SJSA1 (cell line): ENCODE data around the gene DGKG. TPM values are rescaled to one million over a fixed set of nuclear protein-coding genes. Genes with fewer than 3 reads are reported as not detected.
A peak's percentile ranks its signal among the peaks of the same experiment; 100 is the strongest.

Experiments used
- DNase-seq, 2 experiments: peaks; one replicate each; pipeline ENCODE4 v3.0.0-alpha.2; 2015 to 2020; ENCODE audit warnings: low spot score in 2 of 2, low read depth in 1 of 2
- H3K27ac ChIP-seq: fragments of 250-450 bp; sonication (Bioruptor Pico); 2 replicates; pipeline ENCODE4 v1.5.1; 2020; ENCODE audit warnings: mild to moderate bottlenecking, moderate library complexity
- H3K27me3 ChIP-seq: fragments of 250-450 bp; sonication (Bioruptor Pico); replicated peaks from 2 replicates; pipeline ENCODE4 v1.5.1; 2020; ENCODE audit warnings: mild to moderate bottlenecking, moderate library complexity
- H3K36me3 ChIP-seq: fragments of 250-450 bp; sonication (Bioruptor Pico); 2 replicates; pipeline ENCODE4 v1.5.1; 2020; ENCODE audit warnings: mild to moderate bottlenecking
- H3K4me1 ChIP-seq: fragments of 250-450 bp; sonication (Bioruptor Pico); replicated peaks from 2 replicates; pipeline ENCODE4 v1.6.1; 2021; ENCODE audit warnings: mild to moderate bottlenecking
- H3K4me3 ChIP-seq: fragments of 250-450 bp; sonication (Bioruptor Pico); 2 replicates; pipeline ENCODE4 v1.5.1; 2020; ENCODE audit warnings: mild to moderate bottlenecking
- H3K9me3 ChIP-seq: fragments of 250-450 bp; sonication (Bioruptor Pico); replicated peaks from 2 replicates; pipeline ENCODE4 v1.5.1; 2020; ENCODE audit warnings: mild to moderate bottlenecking
- total RNA-seq: library from RNA; depleted of rRNA; stranded (reverse); fragments of >200 nt; shearing (Covaris generic); gene quantifications from 2 replicates; pipeline ENCODE4 v1.2.3, GENCODE V29; 2014

The DGKG gene
- total RNA-seq, 1 experiment from 2014 or later, result 0.97 TPM

DNA sequence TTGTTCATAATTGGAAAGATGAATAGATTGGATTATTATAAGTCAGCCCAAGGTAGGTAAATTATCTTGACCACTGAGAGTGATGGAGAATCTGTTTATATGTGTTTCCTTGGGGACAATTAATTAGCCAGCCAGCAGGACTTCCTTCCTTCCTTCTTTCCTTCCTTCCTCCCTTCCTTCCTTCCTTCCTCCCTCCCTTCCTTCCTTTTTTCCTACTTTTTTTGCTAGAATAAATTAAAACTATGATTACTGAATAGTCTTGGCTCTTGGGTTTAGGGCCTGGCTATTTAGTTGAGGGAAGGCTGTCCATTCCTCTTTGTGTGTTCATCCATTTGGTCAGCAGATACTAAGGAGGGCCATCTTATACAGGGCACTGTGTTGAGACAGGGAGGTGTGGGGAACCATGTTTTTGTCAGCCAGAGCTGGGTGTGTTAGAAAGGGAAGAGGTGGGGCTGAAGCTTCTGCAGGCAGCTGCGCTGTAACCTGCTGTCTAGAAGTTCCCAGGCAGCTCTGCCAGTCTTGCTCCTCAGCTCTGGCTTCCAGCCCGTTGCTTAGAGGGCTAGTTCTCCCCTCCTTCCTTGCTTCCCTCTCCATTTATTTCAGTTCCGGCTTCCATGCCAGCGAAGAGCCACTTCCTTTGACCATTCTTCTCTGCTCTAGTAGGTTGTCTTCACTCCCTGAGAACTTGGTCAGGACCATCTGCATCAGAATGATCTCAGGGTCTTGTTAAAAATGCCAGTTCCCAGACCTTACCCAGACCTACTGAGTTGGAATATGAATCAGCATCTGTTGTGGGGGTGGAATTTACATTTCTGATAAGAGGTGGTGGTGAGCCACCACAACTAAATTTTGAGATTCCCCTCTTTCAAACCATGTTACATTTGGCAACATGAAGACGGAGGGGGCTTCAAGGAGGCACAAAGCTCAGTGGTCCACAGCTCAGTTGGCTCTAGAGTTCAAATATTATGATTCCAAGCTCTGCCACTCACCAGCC is 113.9 kb downstream of the DGKG start:
- Histone ChIP-seq H3K9me3 (no peaks in the 10 kb centered on the region), H3K4me1 (no peaks in the 10 kb centered on the region), H3K4me3 (no peak overlapping the region), H3K27me3 (no peaks in the 10 kb centered on the region), H3K27ac (no peak overlapping the region), H3K36me3 (no peaks in the 10 kb centered on the region)
- no peak for DNase-seq

- Histone ChIP-seq H3K27ac (no peak overlapping the region), H3K9me3 (no peaks in the 10 kb centered on the region), H3K4me1 (no peaks in the 10 kb centered on the region)
These were observed 115.1 kb downstream of the DGKG start for GRCh38 chr3:186246941-186247340.

DNA sequence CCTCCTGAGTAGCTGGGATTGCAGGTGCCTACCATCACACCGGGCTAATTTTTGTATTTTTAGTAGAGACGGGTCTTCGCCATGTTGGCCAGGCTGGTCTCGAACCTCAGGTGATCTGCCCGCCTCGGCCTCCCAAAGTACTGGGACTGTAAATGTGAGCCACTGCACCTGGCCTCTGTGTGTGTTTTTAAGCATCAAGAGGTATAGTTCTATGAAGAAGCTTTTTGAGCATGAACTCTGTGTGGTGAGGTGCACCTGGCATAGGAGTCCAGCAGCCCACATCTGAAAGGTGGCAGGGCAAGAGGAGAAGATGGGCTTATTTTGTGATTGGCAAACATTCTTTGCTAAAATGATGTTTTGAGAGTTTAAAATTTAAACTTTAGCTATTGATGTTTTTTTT is 118.0 kb downstream of the DGKG start:
- H3K27ac ChIP-seq, result no peak overlapping the region
- no peaks in the 10 kb centered on the region for H3K36me3 ChIP-seq
- no peak for DNase-seq
- no peaks in the 10 kb centered on the region for H3K27me3 ChIP-seq
- H3K9me3 ChIP-seq, result no peaks in the 10 kb centered on the region
- H3K4me1 ChIP-seq, result no peaks in the 10 kb centered on the region
- H3K4me3 ChIP-seq, result no peak overlapping the region

More at GRCh38 chr3:186246941-186247340, 115.1 kb downstream of the DGKG start:
- no peaks in the 10 kb centered on the region for H3K36me3 ChIP-seq
- no peaks in the 10 kb centered on the region for H3K27me3 ChIP-seq
- no peak for DNase-seq
- H3K4me3 ChIP-seq, result no peak overlapping the region

DNA sequence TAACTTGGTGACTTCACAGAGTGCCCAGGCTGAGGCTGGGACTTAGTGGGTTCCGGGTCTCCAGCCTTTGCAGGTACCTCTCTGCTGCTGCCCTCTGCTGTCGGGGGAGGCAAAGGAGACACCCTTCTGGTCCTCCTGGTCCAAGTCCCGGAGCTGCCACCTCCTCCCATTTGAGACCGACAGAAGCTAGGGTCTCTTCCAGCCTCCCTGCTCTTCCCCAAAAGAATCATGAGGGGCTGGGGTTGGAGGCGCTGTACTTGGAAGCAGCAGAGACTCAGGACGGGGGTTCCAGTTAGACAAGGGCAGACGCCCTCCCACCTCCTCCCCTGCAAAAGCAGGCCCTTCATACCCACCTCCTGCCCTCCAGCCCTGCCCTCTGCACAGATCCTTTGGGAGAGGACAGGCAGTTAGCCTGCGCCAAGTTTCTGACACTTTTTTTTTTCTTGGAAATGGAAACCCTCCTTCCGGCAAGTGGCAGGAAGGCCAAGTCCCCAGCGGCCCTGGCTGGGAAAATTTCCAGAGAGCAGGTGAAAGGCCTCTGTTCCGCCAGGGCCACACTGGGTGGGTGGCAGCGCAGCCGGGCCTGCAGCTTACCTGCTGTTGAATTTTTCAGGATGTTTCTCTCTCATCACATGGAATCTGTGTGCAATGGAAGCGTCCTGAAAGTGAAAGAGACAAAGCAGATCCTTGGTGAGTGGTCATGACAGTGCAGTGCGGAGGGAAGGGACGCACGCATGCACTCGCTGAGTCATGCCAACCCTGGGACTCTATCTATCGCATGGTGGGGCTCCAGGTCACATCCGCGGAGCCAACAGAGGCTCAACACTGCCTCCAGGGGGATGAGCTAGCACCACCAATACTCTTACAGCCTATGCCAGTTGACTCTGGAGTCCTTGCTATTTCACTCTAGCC is 119.9 kb downstream of the DGKG start:
- H3K27ac ChIP-seq, result no peak overlapping the region
- H3K4me1 ChIP-seq, result no peaks in the 10 kb centered on the region
- no peak overlapping the region for H3K4me3 ChIP-seq
- H3K27me3 ChIP-seq, result no peaks in the 10 kb centered on the region
- DNase-seq, result peak; percentile 25 to 64
- H3K36me3 ChIP-seq, result no peaks in the 10 kb centered on the region
- H3K9me3 ChIP-seq, result no peaks in the 10 kb centered on the region

GRCh38 chr3:186239321-186239720 is 122.7 kb downstream of the DGKG start:
- Histone ChIP-seq H3K36me3 (no peaks in the 10 kb centered on the region), H3K4me3 (no peak overlapping the region), H3K27ac (no peak overlapping the region), H3K27me3 (no peaks in the 10 kb centered on the region), H3K4me1 (no peaks in the 10 kb centered on the region), H3K9me3 (no peaks in the 10 kb centered on the region)
- no peak for DNase-seq

- no peak overlapping the region for H3K27ac ChIP-seq
- no peak overlapping the region for H3K4me3 ChIP-seq
- H3K36me3 ChIP-seq, result no peaks in the 10 kb centered on the region
- no peaks in the 10 kb centered on the region for H3K4me1 ChIP-seq
- no peaks in the 10 kb centered on the region for H3K9me3 ChIP-seq
- DNase-seq, result no peak
- H3K27me3 ChIP-seq, result no peaks in the 10 kb centered on the region
These were observed 124.1 kb downstream of the DGKG start for GRCh38 chr3:186237915-186238314.

DNA sequence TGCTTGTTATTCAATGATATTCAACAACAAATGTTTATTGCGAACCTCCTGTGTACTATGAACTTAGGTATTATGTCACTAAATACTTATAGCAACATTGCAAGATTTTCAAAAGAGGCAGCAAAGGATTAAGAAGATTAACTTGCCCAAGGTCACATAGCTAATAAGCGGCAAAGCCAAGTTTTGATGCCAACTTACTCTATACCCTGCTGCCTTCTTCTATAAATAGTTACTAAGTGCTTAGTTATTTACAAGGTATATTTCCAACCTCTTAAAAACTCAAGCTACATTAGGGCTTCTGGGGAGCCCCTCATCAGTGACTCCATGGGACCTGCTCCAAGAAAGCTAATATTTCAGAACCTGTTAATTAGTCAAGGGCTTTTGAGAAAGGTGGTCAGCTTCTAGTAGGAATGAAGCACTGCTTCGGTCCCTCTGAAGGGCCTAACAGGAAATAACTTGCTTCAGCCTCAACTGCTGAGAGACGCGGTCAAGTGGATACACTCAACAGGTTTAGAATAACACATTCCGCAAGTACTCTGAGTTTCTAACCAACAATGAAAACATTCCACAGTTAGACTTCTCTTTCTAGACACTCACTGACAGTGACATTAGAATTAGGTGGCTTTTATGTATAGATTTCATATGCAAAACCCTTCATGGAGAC is 125.5 kb downstream of the DGKG start:
- no peaks in the 10 kb centered on the region for H3K4me1 ChIP-seq
- no peaks in the 10 kb centered on the region for H3K9me3 ChIP-seq
- H3K27ac ChIP-seq, result no peak overlapping the region
- no peaks in the 10 kb centered on the region for H3K36me3 ChIP-seq
- DNase-seq, result no peak
- no peak overlapping the region for H3K4me3 ChIP-seq
- no peaks in the 10 kb centered on the region for H3K27me3 ChIP-seq

DNA sequence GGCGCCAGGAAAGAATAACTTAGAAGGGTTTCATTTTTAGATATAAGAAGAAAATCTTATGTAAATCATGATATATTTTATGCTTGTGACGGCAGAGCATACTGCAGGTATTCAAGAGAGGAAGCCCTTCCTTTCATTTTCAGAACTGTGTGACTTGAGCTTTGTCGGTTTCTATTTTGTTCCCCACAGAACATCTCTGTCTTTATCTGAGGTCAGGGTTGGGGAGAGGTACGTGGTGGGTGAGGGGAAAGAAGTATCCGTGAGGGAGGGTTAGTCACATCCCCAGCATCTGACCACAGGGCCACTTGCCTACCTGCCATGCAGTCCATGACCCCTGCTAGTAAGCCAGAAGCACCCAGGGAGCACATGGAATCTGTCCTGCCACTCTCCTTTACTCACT is 126.5 kb downstream of the DGKG start:
- Histone ChIP-seq H3K4me3 (no peak overlapping the region), H3K27ac (no peak overlapping the region), H3K36me3 (no peaks in the 10 kb centered on the region), H3K27me3 (no peaks in the 10 kb centered on the region), H3K4me1 (no peaks in the 10 kb centered on the region), H3K9me3 (no peaks in the 10 kb centered on the region)
- DNase-seq, result no peak

DNA sequence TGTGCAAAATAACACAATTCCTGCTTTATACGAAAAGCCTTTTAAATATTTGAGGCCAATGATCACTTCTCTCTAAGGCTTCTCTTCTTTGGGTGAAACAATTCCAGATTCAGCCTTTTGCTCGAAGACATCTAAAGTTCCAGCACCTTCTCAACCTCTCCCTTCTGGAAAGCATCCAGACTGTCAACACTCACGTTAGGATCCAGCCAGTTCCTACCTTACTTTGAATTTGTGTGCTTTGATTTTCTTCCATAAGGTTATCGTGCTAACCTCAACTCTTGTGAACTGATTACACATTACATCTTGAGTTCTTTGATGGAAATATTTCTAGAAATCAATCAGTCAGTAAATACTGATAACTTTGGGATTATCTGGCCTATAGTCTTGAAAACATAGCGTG is 127.9 kb downstream of the DGKG start:
- Histone ChIP-seq H3K9me3 (no peaks in the 10 kb centered on the region), H3K4me1 (no peaks in the 10 kb centered on the region), H3K4me3 (no peak overlapping the region), H3K27ac (no peak overlapping the region), H3K36me3 (no peaks in the 10 kb centered on the region), H3K27me3 (no peaks in the 10 kb centered on the region)
- no peak for DNase-seq

DNA sequence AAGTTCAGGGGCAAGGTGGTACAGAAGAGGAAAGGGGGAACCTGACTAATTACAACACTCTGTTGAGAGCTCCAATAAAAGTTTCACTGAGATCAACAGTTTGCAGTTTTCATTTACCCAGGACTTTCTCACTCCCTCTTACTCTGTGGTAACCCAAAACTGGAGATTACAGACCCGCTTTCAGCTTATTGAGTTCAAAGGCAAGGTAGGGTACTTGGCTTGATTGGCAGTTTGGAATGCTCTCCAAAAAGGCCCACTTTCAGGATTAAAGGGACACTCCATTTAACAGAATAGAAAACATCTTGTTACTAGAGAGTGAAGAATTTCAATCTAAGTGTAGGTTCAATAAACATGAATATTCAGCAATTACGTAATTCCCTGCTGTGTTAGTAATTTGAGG is 135.6 kb downstream of the DGKG start:
- Histone ChIP-seq H3K9me3 (no peaks in the 10 kb centered on the region), H3K4me1 (no peaks in the 10 kb centered on the region), H3K27ac (no peak overlapping the region), H3K4me3 (no peak overlapping the region), H3K36me3 (no peaks in the 10 kb centered on the region), H3K27me3 (no peaks in the 10 kb centered on the region; the same call in 1 of the 2 replicates)
- no peak for DNase-seq

DNA sequence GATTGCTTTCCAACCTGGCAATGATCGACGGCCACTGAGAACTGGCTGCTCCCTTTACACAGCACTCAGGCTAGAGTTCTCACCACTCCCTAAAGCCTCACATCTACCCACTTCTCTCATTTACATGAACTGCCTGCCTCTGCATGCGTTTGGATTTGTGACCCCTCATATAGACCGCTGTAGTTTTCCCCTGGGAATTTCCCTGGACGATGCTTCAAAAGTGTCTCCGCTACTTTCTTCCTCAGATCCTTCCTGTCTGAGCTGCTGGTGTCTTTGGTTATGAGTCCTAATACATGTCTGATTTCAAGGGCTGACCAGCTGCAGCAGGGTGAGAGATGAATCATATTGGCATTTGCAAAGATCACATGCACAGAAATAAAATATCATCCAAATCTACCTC is 136.4 kb downstream of the DGKG start:
- H3K4me1 ChIP-seq, result no peaks in the 10 kb centered on the region
- DNase-seq, result no peak
- H3K4me3 ChIP-seq, result no peak overlapping the region
- H3K27ac ChIP-seq, result no peak overlapping the region
- H3K9me3 ChIP-seq, result no peaks in the 10 kb centered on the region
- H3K27me3 ChIP-seq, result no peaks in the 10 kb centered on the region; the same call in 1 of the 2 replicates
- no peaks in the 10 kb centered on the region for H3K36me3 ChIP-seq

DNA sequence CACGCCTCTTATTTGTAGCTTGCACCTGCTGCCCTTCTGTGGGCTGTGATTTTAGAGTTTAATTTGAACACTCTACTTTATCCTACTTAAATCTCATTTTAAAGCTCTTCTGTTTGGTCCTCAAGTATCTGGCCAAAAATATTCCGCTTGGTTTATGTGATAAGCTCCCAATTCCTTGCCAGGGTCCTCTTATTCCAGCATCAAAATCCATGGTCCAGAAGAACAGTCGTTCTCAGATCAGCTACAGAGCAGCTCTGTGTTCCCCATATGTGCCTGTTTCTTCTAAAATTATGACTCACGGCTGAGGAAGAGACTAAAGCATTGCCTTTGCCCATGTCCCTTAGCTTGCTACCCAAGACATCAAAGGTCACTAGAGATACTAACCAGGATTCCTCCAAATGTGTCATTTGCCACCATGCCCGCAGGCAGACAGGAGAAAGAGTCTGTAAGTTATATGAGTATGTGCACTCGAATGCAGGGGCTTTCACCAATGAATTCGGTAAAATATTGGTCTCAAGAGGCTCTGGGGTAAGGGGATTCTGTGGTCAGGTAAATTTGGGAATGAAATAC is 137.9 kb downstream of the DGKG start:
- DNase-seq, result no peak
- no peaks in the 10 kb centered on the region for H3K36me3 ChIP-seq
- no peaks in the 10 kb centered on the region; the same call in 1 of the 2 replicates for H3K27me3 ChIP-seq
- no peaks in the 10 kb centered on the region for H3K4me1 ChIP-seq
- H3K4me3 ChIP-seq, result no peak overlapping the region
- H3K27ac ChIP-seq, result no peak overlapping the region
- no peaks in the 10 kb centered on the region for H3K9me3 ChIP-seq

DNA sequence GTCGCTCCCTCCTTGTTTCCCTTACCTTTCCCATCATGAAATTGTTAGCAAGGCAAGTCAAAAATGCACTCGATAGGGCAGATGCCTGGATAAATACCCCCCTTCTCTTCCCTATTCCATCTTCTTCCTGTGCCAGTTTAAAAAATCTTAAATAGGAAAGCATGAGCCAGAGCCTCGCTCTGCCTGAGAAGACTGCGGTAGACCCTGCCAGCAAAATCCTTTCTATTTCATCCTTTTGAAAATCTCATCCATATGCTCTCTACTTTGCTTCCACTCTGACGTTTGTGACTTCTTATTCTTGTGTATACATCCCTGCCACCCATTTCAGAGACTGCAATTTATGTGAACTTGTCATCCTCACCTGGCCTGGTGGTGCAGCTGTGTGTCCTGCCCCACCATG is 138.6 kb downstream of the DGKG start:
- no peaks in the 10 kb centered on the region for H3K9me3 ChIP-seq
- no peaks in the 10 kb centered on the region for H3K4me1 ChIP-seq
- no peaks in the 10 kb centered on the region for H3K36me3 ChIP-seq
- H3K4me3 ChIP-seq, result no peak overlapping the region
- no peak for DNase-seq
- no peak overlapping the region for H3K27ac ChIP-seq
- no peaks in the 10 kb centered on the region; the same call in 1 of the 2 replicates for H3K27me3 ChIP-seq
